H1 (cell line): ENCODE measurements around the gene BPIFB6. TPM values are rescaled to one million over a fixed set of nuclear protein-coding genes. Genes with fewer than 3 reads are reported as not detected.

ENCODE experiments used
- CTCF ChIA-PET: fragments of 300-600 bp; sonication (Branson Sonifier 250); formaldehyde crosslinking; loops from one replicate; lab custom pipeline; 2021; ENCODE audit not compliant: partially characterized antibody; lab: Charles Lee
- POLR2A ChIA-PET: fragments of 300-600 bp; sonication (Branson Sonifier 250); formaldehyde crosslinking; loops from one replicate; lab custom pipeline; 2021; ENCODE audit warnings: inconsistent platforms; ENCODE audit not compliant: partially characterized antibody; lab: Charles Lee
- DNase-seq, 2 experiments: peaks; one replicate each; pipeline versions ENCODE4 v3.0.0 to v3.0.0-alpha.2; 2010 to 2022; ENCODE audit warnings: low spot score in 2 of 2, low read depth in 1 of 2, mixed read lengths in 1 of 2
- FAIRE-seq: peaks from 2 replicates; lab custom pipeline; 2011; peaks lifted over from hg19 to GRCh38; lab: Jason Lieb, UNC
- H2AFZ ChIP-seq: 2 replicates; pipeline ENCODE4 v1.8.1; 2012; ENCODE audit warnings: low read length, inconsistent platforms
- H2AK5ac ChIP-seq: 2 replicates; pipeline ENCODE4 v1.6.1; 2013; ENCODE audit warnings: low read depth, low read length
- H2BK120ac ChIP-seq: replicated peaks from 2 replicates; pipeline ENCODE3; 2013; ENCODE audit warnings: low read depth, low read length, inconsistent platforms
- H2BK12ac ChIP-seq: 2 replicates; pipeline ENCODE4 v1.6.1; 2013; ENCODE audit warnings: low read depth, low read length
- H2BK15ac ChIP-seq: 2 replicates; pipeline ENCODE4 v1.6.1; 2013; ENCODE audit warnings: low read length
- H2BK20ac ChIP-seq: 2 replicates; pipeline ENCODE4 v1.6.1; 2013; ENCODE audit warnings: low read length
- H2BK5ac ChIP-seq: 2 replicates; pipeline ENCODE4 v1.6.1; 2013; ENCODE audit warnings: low read depth, low read length
- H3K14ac ChIP-seq: 2 replicates; pipeline ENCODE4 v1.6.1; 2013; ENCODE audit warnings: inconsistent platforms; ENCODE audit not compliant: insufficient read length
- H3K18ac ChIP-seq: 2 replicates; pipeline ENCODE4 v1.6.1; 2013; ENCODE audit warnings: low read length; ENCODE audit errors: extremely low read depth
- H3K23ac ChIP-seq: 2 replicates; pipeline ENCODE4 v1.6.1; 2013; ENCODE audit warnings: inconsistent platforms; ENCODE audit not compliant: insufficient read length
- H3K23me2 ChIP-seq: 2 replicates; pipeline ENCODE4 v1.6.1; 2013; ENCODE audit warnings: low read depth, low read length
- H3K27ac ChIP-seq: 2 replicates; pipeline ENCODE4 v1.6.1; 2011; ENCODE audit warnings: low read depth, low read length, inconsistent platforms
- H3K27me3 ChIP-seq, 4 experiments: replicated peaks in 1 of 4; 1 replicate in 1 of 4; 2 replicates in 3 of 4; pipeline versions ENCODE4 v1.6.1 to v1.8.1; 2011 to 2013; ENCODE audit warnings: low read length in 3 of 4, mild to moderate bottlenecking in 3 of 4, inconsistent platforms in 2 of 4, mixed read lengths in 2 of 4, moderate library complexity in 1 of 4; ENCODE audit not compliant: control insufficient read depth in 3 of 4, insufficient read depth in 3 of 4; ENCODE audit errors: extremely low read depth in 1 of 4
- H3K36me3 ChIP-seq, 4 experiments: 2 replicates each; pipeline versions ENCODE4 v1.6.1 to v1.8.1; 2011 to 2013; ENCODE audit warnings: mild to moderate bottlenecking in 4 of 4, low read length in 3 of 4, moderate library complexity in 2 of 4, control low read depth in 1 of 4, inconsistent platforms in 1 of 4; ENCODE audit not compliant: insufficient read depth in 4 of 4, control insufficient read depth in 2 of 4
- H3K4ac ChIP-seq: replicated peaks from 2 replicates; pipeline ENCODE3; 2013; ENCODE audit warnings: low read length, low read depth, mixed read lengths, inconsistent platforms; ENCODE audit not compliant: insufficient read length
- H3K4me1 ChIP-seq, 4 experiments: replicated peaks in 1 of 4; 1 replicate in 1 of 4; 2 replicates in 3 of 4; pipeline versions ENCODE4 v1.6.1 to v1.8.1; 2011 to 2013; ENCODE audit warnings: low read length in 3 of 4, inconsistent platforms in 2 of 4, mixed read lengths in 1 of 4; ENCODE audit not compliant: insufficient read depth in 4 of 4, control insufficient read depth in 3 of 4
- H3K4me2 ChIP-seq, 2 experiments: 2 replicates each; pipeline versions ENCODE4 v1.6.1 to v1.8.1; 2011 to 2013; ENCODE audit warnings: low read depth in 2 of 2, low read length in 2 of 2, control low read depth in 1 of 2, inconsistent platforms in 1 of 2, mild to moderate bottlenecking in 1 of 2; ENCODE audit not compliant: insufficient read depth in 1 of 2
- H3K4me3 ChIP-seq, 4 experiments: fragments of 200-600, 300-600 bp in 1 of 4; sonication (generic), shearing (Covaris generic), sonication (Bioruptor Twin) in 1 of 4; 2 replicates each; pipeline versions ENCODE4 v1.5.1 to v1.8.1; 2011 to 2016; ENCODE audit warnings: low read length in 4 of 4, low read depth in 3 of 4, control low read depth in 2 of 4, inconsistent platforms in 2 of 4, mild to moderate bottlenecking in 2 of 4, mixed read lengths in 1 of 4, moderate library complexity in 1 of 4; ENCODE audit not compliant: insufficient read depth in 2 of 4; ENCODE audit errors: extremely low read depth in 1 of 4
- H3K56ac ChIP-seq: replicated peaks from 2 replicates; pipeline ENCODE3; 2013; ENCODE audit warnings: low read depth, mild to moderate bottlenecking, mixed read lengths, low read length, inconsistent platforms; ENCODE audit not compliant: insufficient read length
- H3K79me1 ChIP-seq: 2 replicates; pipeline ENCODE4 v1.6.1; 2013; ENCODE audit warnings: low read depth, low read length, control low read depth
- H3K79me2 ChIP-seq, 2 experiments: 2 replicates each; pipeline versions ENCODE4 v1.6.1 to v1.8.1; 2012 to 2013; ENCODE audit warnings: low read length in 2 of 2, mild to moderate bottlenecking in 2 of 2, inconsistent platforms in 1 of 2; ENCODE audit not compliant: insufficient read depth in 2 of 2, control insufficient read depth in 1 of 2
- H3K9ac ChIP-seq, 4 experiments: replicated peaks in 1 of 4; 1 replicate in 1 of 4; 2 replicates in 3 of 4; pipeline versions ENCODE4 v1.6.1 to v1.8.1; 2011 to 2013; ENCODE audit warnings: low read depth in 3 of 4, low read length in 3 of 4, control low read depth in 2 of 4, mild to moderate bottlenecking in 2 of 4, moderate library complexity in 2 of 4, inconsistent platforms in 1 of 4; ENCODE audit errors: extremely low read depth in 1 of 4
- H3K9me3 ChIP-seq, 2 experiments: 2 replicates each; pipeline versions ENCODE4 v1.6.1 to v1.8.1; 2012 to 2013; ENCODE audit warnings: mild to moderate bottlenecking in 2 of 2, moderate library complexity in 2 of 2, control low read depth in 1 of 2, inconsistent platforms in 1 of 2, low read depth in 1 of 2, low read length in 1 of 2, mixed read lengths in 1 of 2; ENCODE audit not compliant: insufficient read depth in 2 of 2
- H4K20me1 ChIP-seq, 2 experiments: replicated peaks in 1 of 2; 2 replicates each; pipeline versions ENCODE3 to v1.8.1; 2011 to 2013; ENCODE audit warnings: inconsistent platforms in 2 of 2, low read length in 2 of 2, mild to moderate bottlenecking in 1 of 2; ENCODE audit not compliant: insufficient read depth in 2 of 2, control insufficient read depth in 1 of 2
- H4K5ac ChIP-seq: 2 replicates; pipeline ENCODE4 v1.6.1; 2013; ENCODE audit warnings: low read length, low read depth, mixed read lengths, inconsistent platforms; ENCODE audit not compliant: insufficient read length
- H4K8ac ChIP-seq: 2 replicates; pipeline ENCODE4 v1.8.0; 2013; ENCODE audit warnings: mild to moderate bottlenecking, moderate library complexity, low read length, inconsistent platforms; ENCODE audit not compliant: insufficient read depth; ENCODE audit errors: extremely low read depth
- H4K91ac ChIP-seq: replicated peaks from 2 replicates; pipeline ENCODE3; 2013; ENCODE audit warnings: low read length, mixed read lengths, inconsistent platforms; ENCODE audit not compliant: insufficient read length
- ASH2L ChIP-seq: fragments of 200-600, 300-600 bp; sonication (generic); IDR thresholded peaks from one replicate; pipeline ENCODE4 v1.7.1; 2017; ENCODE audit warnings: low read length
- ATF2 ChIP-seq: IDR thresholded peaks from 2 replicates; pipeline ENCODE4 v1.6.1; 2012; ENCODE audit warnings: low read length, inconsistent platforms
- FOSL1 ChIP-seq: IDR thresholded peaks from 2 replicates; pipeline ENCODE4 v1.6.1; 2011; ENCODE audit warnings: mild to moderate bottlenecking, low read depth, low read length, moderate library complexity; ENCODE audit not compliant: insufficient read depth
- KDM5A ChIP-seq: fragments of 200-600 bp; IDR thresholded peaks from 2 replicates; pipeline ENCODE4 v1.7.1; 2012; ENCODE audit warnings: mild to moderate bottlenecking, low read length, inconsistent platforms, mixed read lengths
- SIN3A ChIP-seq, 2 experiments: IDR thresholded peaks in 1 of 2; conservative IDR thresholded peaks in 1 of 2; 2 replicates each; pipeline ENCODE4 v1.6.1; 2011 to 2012; ENCODE audit warnings: low read length in 2 of 2, improper control_type of control experiment in 1 of 2, low read depth in 1 of 2, mild to moderate bottlenecking in 1 of 2
- SIX5 ChIP-seq: IDR thresholded peaks from 2 replicates; pipeline ENCODE4 v1.6.1; 2011; ENCODE audit warnings: mild to moderate bottlenecking, low read depth, low read length
- TAF1 ChIP-seq: IDR thresholded peaks from 2 replicates; pipeline ENCODE4 v1.6.1; 2011; ENCODE audit warnings: mild to moderate bottlenecking, low read depth, low read length
- TBP ChIP-seq: IDR thresholded peaks from 2 replicates; pipeline ENCODE4 v1.6.1; 2011; ENCODE audit warnings: low read depth, low read length, improper control_type of control experiment
- WGBS, 2 experiments: shearing (Covaris generic) in 1 of 2; methylation state at CpG; one replicate each; pipeline versions ENCODE4 v1.1.6 to v1.1.7; 2013 to 2015; ENCODE audit warnings: low lambda C conversion rate in 2 of 2, mixed read lengths in 2 of 2, inconsistent platforms in 1 of 2, low coverage in 1 of 2, missing lambda C conversion rate in 1 of 2; ENCODE audit not compliant: insufficient replicate concordance in 2 of 2, insufficient coverage in 1 of 2, insufficient read length in 1 of 2; ENCODE audit errors: extremely low coverage in 1 of 2, missing lambda C conversion rate in 1 of 2; 5-methylcytosine and 5-hydroxymethylcytosine counted together
- polyA plus RNA-seq, 7 experiments: library from polyadenylated mRNA; depleted of rRNA in 3 of 7; stranded (reverse) in 5 of 7; unstranded in 2 of 7; fragments of >200 nt in 5 of 7; fragments of 200-250 nt in 2 of 7; gene quantifications; 1 replicate in 5 of 7; 2 replicates in 1 of 7; 4 replicates in 1 of 7; pipeline versions ENCODE4 v1.2.1 to v1.2.3, GENCODE V29; 2011 to 2013; ENCODE audit warnings: missing spikeins in 2 of 7, mixed read lengths in 2 of 7
- total RNA-seq: library from RNA; stranded (reverse); fragmentation: NEBNext Ultra II Directional; extraction: Animal tissue kit (Norgen Biotek cat#: 25700); gene quantifications from 2 replicates; pipeline ENCODE4 v1.2.1, GENCODE V29; 2021

The BPIFB6 gene
- total and polyA plus RNA-seq, 2 of the 8 experiments (the other 6 are each of a cell fraction or from before 2014, with no cell fraction given): not detected

- 91% methylated on average over 18 of the region's 18 CpGs; no CpG with 5 or more reads in 1 of the 2 experiments for WGBS, 2 experiments
- Histone ChIP-seq H2AFZ (no peak overlapping the region), H3K56ac (no peak overlapping the region), H2BK15ac (no peak overlapping the region), H2BK5ac (no peak overlapping the region), H2AK5ac (no peak overlapping the region), H3K4me2 (no peak overlapping the region), H3K79me1 (no peaks in the 10 kb centered on the region), H2BK20ac (no peak overlapping the region), H3K23ac (no peak overlapping the region), H3K27ac (no peak overlapping the region), H3K4ac (no peak overlapping the region), H3K4me3 (no peak overlapping the region), H4K20me1 (peaks cover 2 to 3% of the 10 kb centered on the region in 2 experiments), H2BK12ac (no peak overlapping the region; the same call in 1 of the 2 replicates), H3K9ac (no peak overlapping the region), H3K23me2 (peaks cover 8% of the 10 kb centered on the region; the same call in 1 of the 2 replicates), H3K36me3 (no peaks in the 10 kb centered on the region), H4K8ac (no peak overlapping the region), H3K4me1 (no peaks in the 10 kb centered on the region), H3K18ac (no peak overlapping the region), H3K27me3 (no peaks in the 10 kb centered on the region), H3K79me2 (no peaks in the 10 kb centered on the region), H2BK120ac (no peak overlapping the region), H3K9me3 (no peaks in the 10 kb centered on the region), H3K14ac (no peak overlapping the region), H4K91ac (no peak overlapping the region), H4K5ac (no peak overlapping the region)
- ChIA-PET CTCF (interaction anchor here (1.1 to 11.8 kb wide), 3 partner anchors 17 to 368 kb away, joined by 3 to 86 read pairs (median 3); partner anchors contain the start of genes BPIFB2 and SUN5), POLR2A (interaction anchor here (0.6 kb wide), 1 partner anchor 151 kb away, joined by 4 read pairs; no protein-coding TSS in a partner anchor)
- FAIRE-seq (no peak), DNase-seq (no peak)
- TF ChIP-seq TBP (no peak), ASH2L (no peak), TAF1 (no peak), SIX5 (no peak), SIN3A (conservative IDR thresholded peaks at IDR 0.05 in 1 of 2, IDR thresholded peaks at IDR 0.05 in 1 of 2; ENCODE audit: low read depth in 1 of 2, low read length in 2 of 2) (no peak), FOSL1 (no peak), KDM5A (no peak), ATF2 (no peak)
Observed at GRCh38 chr20:33020278-33021161, 10.9 kb upstream of the BPIFB6 start.
